Measurements from ENCODE around the gene PROSER2. TPM values are rescaled to one million over a fixed set of nuclear protein-coding genes. Genes with fewer than 3 reads are reported as not detected.
"Not testable (repeated sequence)": the region's sequence is repeated elsewhere in the genome, so short reads cannot be mapped to it uniquely, and the experiment has no call there.

Gene PROSER2
- polyA plus RNA-seq, 3 donors = 1.2 to 2.2 (median 2.0) TPM

- H3K79me2 ChIP-seq (ENCODE audit: insufficient read depth, low read length) = peaks cover 7% of the 10 kb centered on the region
- H3K9me3 ChIP-seq (replicated peaks in 1 of 2; ENCODE audit: control insufficient read depth in 1 of 2, insufficient read depth in 1 of 2, low read length in 2 of 2) = no peaks in the 10 kb centered on the region
- Mint-ChIP-seq H3K9me3 (no peaks in the 10 kb centered on the region), H3K4me3 (no peak overlapping the region), H3K27ac (no peak overlapping the region), H3K27me3 (ENCODE audit: low read depth in 3 of 3) (peaks cover 0 to 6% (median 0%) of the 10 kb centered on the region in 3 donors), H3K36me3 (peaks cover 16 to 35% of the 10 kb centered on the region in 2 donors), H3K4me1 (peaks cover 29% of the 10 kb centered on the region)
- no peak overlapping the region for H3K27ac ChIP-seq (ENCODE audit: low read depth in 1 of 2, low read length in 2 of 2)
- peaks cover 15 to 30% of the 10 kb centered on the region in 2 donors for H3K4me1 ChIP-seq (ENCODE audit: control insufficient read depth in 1 of 2, insufficient read depth in 2 of 2, low read length in 2 of 2)
- no peak overlapping the region for H3K4me3 ChIP-seq (replicated peaks in 1 of 3; ENCODE audit: low read depth in 2 of 3, low read length in 3 of 3)
- H3K27me3 ChIP-seq (ENCODE audit: control insufficient read depth in 2 of 2, insufficient read depth in 2 of 2, low read length in 2 of 2) = no peaks in the 10 kb centered on the region
- DNase-seq = no peak
- 94% methylated on average over 6 of the region's 13 CpGs for WGBS (ENCODE audit: insufficient coverage)
- H2AFZ ChIP-seq (ENCODE audit: insufficient read depth, low read depth, low read length, poor library complexity, severe bottlenecking) = no peak overlapping the region
- H3K4me2 ChIP-seq (replicated peaks; ENCODE audit: extremely low read depth, low read length, poor library complexity, severe bottlenecking) = no peak overlapping the region
- TF ChIP-seq, protein P1, sequence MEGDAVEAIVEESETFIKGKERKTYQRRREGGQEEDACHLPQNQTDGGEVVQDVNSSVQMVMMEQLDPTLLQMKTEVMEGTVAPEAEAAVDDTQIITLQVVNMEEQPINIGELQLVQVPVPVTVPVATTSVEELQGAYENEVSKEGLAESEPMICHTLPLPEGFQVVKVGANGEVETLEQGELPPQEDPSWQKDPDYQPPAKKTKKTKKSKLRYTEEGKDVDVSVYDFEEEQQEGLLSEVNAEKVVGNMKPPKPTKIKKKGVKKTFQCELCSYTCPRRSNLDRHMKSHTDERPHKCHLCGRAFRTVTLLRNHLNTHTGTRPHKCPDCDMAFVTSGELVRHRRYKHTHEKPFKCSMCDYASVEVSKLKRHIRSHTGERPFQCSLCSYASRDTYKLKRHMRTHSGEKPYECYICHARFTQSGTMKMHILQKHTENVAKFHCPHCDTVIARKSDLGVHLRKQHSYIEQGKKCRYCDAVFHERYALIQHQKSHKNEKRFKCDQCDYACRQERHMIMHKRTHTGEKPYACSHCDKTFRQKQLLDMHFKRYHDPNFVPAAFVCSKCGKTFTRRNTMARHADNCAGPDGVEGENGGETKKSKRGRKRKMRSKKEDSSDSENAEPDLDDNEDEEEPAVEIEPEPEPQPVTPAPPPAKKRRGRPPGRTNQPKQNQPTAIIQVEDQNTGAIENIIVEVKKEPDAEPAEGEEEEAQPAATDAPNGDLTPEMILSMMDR (IDR thresholded peaks at IDR 0.05) = no peak
- intact Hi-C loops (cut with micrococcal nuclease) = no loop called here
- no peaks in the 10 kb centered on the region for H4K20me1 ChIP-seq (ENCODE audit: insufficient read depth, low read length)
- peaks cover 2 to 16% of the 10 kb centered on the region in 2 donors for H3K36me3 ChIP-seq (replicated peaks in 1 of 2; ENCODE audit: control insufficient read depth in 1 of 2, insufficient read depth in 2 of 2, low read length in 2 of 2)
- H3K9ac ChIP-seq (ENCODE audit: insufficient read depth, low read length, poor library complexity, severe bottlenecking) = no peak overlapping the region
Measured at GRCh38 chr10:11851910-11852309, 28.8 kb downstream of the PROSER2 start.

GRCh38 chr10:11852637-11853036 lies 29.5 kb downstream of the PROSER2 start:
- not testable (repeated sequence) for H3K9ac ChIP-seq (ENCODE audit: insufficient read depth, low read length, poor library complexity, severe bottlenecking)

More at GRCh38 chr10:11852637-11853036, 29.5 kb downstream of the PROSER2 start:
- H3K4me2 ChIP-seq (replicated peaks; ENCODE audit: extremely low read depth, low read length, poor library complexity, severe bottlenecking); H3K79me2 ChIP-seq (ENCODE audit: insufficient read depth, low read length); H3K27ac Mint-ChIP-seq; H3K4me3 ChIP-seq (replicated peaks in 1 of 3; ENCODE audit: low read depth in 2 of 3, low read length in 3 of 3); H3K9me3 Mint-ChIP-seq; H3K4me3 Mint-ChIP-seq; H2AFZ ChIP-seq (ENCODE audit: insufficient read depth, low read depth, low read length, poor library complexity, severe bottlenecking); H3K27me3 ChIP-seq (ENCODE audit: control insufficient read depth in 2 of 2, insufficient read depth in 2 of 2, low read length in 2 of 2); H3K27me3 Mint-ChIP-seq (ENCODE audit: low read depth in 3 of 3); intact Hi-C loops (cut with micrococcal nuclease); H3K27ac ChIP-seq (ENCODE audit: low read depth in 1 of 2, low read length in 2 of 2); H4K20me1 ChIP-seq (ENCODE audit: insufficient read depth, low read length); H3K9me3 ChIP-seq (replicated peaks in 1 of 2; ENCODE audit: control insufficient read depth in 1 of 2, insufficient read depth in 1 of 2, low read length in 2 of 2); DNase-seq: not testable (repeated sequence)
- Histone ChIP-seq H3K4me1 (ENCODE audit: control insufficient read depth in 1 of 2, insufficient read depth in 2 of 2, low read length in 2 of 2) (peaks cover 15 to 24% of the 10 kb centered on the region in 2 donors), H3K36me3 (replicated peaks in 1 of 2; ENCODE audit: control insufficient read depth in 1 of 2, insufficient read depth in 2 of 2, low read length in 2 of 2) (peaks cover 2 to 16% of the 10 kb centered on the region in 2 donors)
- peaks cover 15 to 38% of the 10 kb centered on the region in 2 donors for H3K36me3 Mint-ChIP-seq
- WGBS (ENCODE audit: insufficient coverage) = 96% methylated on average over 8 of the region's 13 CpGs
- peaks cover 25% of the 10 kb centered on the region for H3K4me1 Mint-ChIP-seq

Data from CD14-positive monocyte (primary cell).